ENCODE data around the gene UBE2S. TPM values are rescaled to one million over a fixed set of nuclear protein-coding genes. Genes with fewer than 3 reads are reported as not detected.

Gene UBE2S
- total and polyA plus RNA-seq, 2 of the 8 experiments (the other 6 are each of a cell fraction or from before 2014, with no cell fraction given) = 398 to 530 TPM

GRCh38 chr19:55392820-55393761, 14.5 kb downstream of the UBE2S start (continued):
- TF ChIP-seq KDM5A (IDR thresholded peaks at IDR 0.05; ENCODE audit: low read length) (no peak), YY1 (IDR thresholded peaks at IDR 0.05; ENCODE audit: low read depth, low read length) (no peak), E2F6 (IDR thresholded peaks at IDR 0.05) (0 out of 2 replicates have a peak, but pooled peaks have one; percentile 20), TAF1 (IDR thresholded peaks at IDR 0.05; ENCODE audit: low read depth, low read length) (0 out of 2 replicates have a peak, but pooled peaks have one; percentile 8), NANOG (IDR thresholded peaks at IDR 0.05; ENCODE audit: insufficient read depth, low read depth, low read length, poor library complexity, severe bottlenecking) (no peak), TBP (IDR thresholded peaks at IDR 0.05; ENCODE audit: low read depth, low read length) (no peak)

All from H1 (cell line).